ENCODE measurements around the gene PDXDC1. TPM values are rescaled to one million over a fixed set of nuclear protein-coding genes. Genes with fewer than 3 reads are reported as not detected.

Gene PDXDC1
- total RNA-seq, 1 experiment from 2014 or later: 94.3 TPM

- no peak overlapping the region for H3K27ac ChIP-seq (ENCODE audit: low read depth, low read length)
- H2AFZ ChIP-seq (ENCODE audit: low read depth, low read length, poor library complexity, severe bottlenecking): no peak overlapping the region
- H4K20me1 ChIP-seq (ENCODE audit: insufficient read depth): no peaks in the 10 kb centered on the region
- ATAC-seq (no peak; the same call in 1 of the 2 replicates), DNase-seq (ENCODE audit: low read depth, low spot score) (no peak)
- no peaks in the 10 kb centered on the region for H3K79me2 ChIP-seq (ENCODE audit: insufficient read depth, low read length)
- H3K36me3 ChIP-seq (ENCODE audit: control insufficient read depth in 1 of 2, insufficient read depth in 2 of 2, low read length in 2 of 2): peaks cover 31 to 48% of the 10 kb centered on the region in 2 experiments; a peak in 3 of 4 replicates
- H3K4me1 ChIP-seq (ENCODE audit: control insufficient read depth in 1 of 2, insufficient read depth in 2 of 2, low read length in 2 of 2): no peaks in the 10 kb centered on the region
- TF ChIP-seq SRF (IDR thresholded peaks at IDR 0.05; ENCODE audit: low read depth) (no peak), YY1 (IDR thresholded peaks at IDR 0.05; ENCODE audit: extremely low read depth, insufficient replicate concordance, low read depth, low read length) (no peak), EGR1 (IDR thresholded peaks at IDR 0.05; ENCODE audit: low read depth) (no peak), CTCF (IDR thresholded peaks at IDR 0.05 in 2 of 3, conservative IDR thresholded peaks at IDR 0.05 in 1 of 3; ENCODE audit: borderline replicate concordance in 1 of 3, insufficient read depth in 1 of 3, low read depth in 2 of 3, low read length in 2 of 3) (no peak), EZH2 (IDR thresholded peaks at IDR 0.05) (no peak), POLR2A (IDR thresholded peaks at IDR 0.05; ENCODE audit: borderline replicate concordance, extremely low read depth, insufficient read depth, insufficient read length) (no peak), RAD21 (IDR thresholded peaks at IDR 0.05; ENCODE audit: low read depth) (no peak), SIN3A (IDR thresholded peaks at IDR 0.05; ENCODE audit: low read depth) (no peak), ELF1 (IDR thresholded peaks at IDR 0.05; ENCODE audit: borderline replicate concordance, low read depth) (no peak), TCF7L2 (IDR thresholded peaks at IDR 0.05; ENCODE audit: borderline replicate concordance, extremely low read depth, insufficient read depth, insufficient read length) (no peak), POLR2AphosphoS5 (IDR thresholded peaks at IDR 0.05; ENCODE audit: low read depth, low read length) (no peak), ZNF274 (IDR thresholded peaks at IDR 0.05; ENCODE audit: low read depth, low read length) (no peak), ZFX (IDR thresholded peaks at IDR 0.05) (no peak), FOSL1 (IDR thresholded peaks at IDR 0.05; ENCODE audit: low read depth) (no peak), EZH2phosphoT487 (IDR thresholded peaks at IDR 0.05; ENCODE audit: borderline replicate concordance) (no peak), ATF3 (IDR thresholded peaks at IDR 0.05) (no peak)
- no peaks in the 10 kb centered on the region for H3K9me2 ChIP-seq (ENCODE audit: insufficient read depth)
- intact Hi-C loops (cut with micrococcal nuclease): no loop called here
- H3K4me2 ChIP-seq (ENCODE audit: low read length): no peak overlapping the region
- H3K9ac ChIP-seq (ENCODE audit: low read length): no peak overlapping the region
- H3K4me3 ChIP-seq (replicated peaks in 1 of 2; ENCODE audit: low read depth in 1 of 2, low read length in 2 of 2): no peak overlapping the region
- BruUV-seq (replicated peaks): no TSS peak
- ChIA-PET CTCF (no interaction called here), RAD21 (ENCODE audit: low non-redundant PET in 1 of 2, low total read pairs in 2 of 2, uncharacterized antibody in 2 of 2, unreplicated experiment in 2 of 2) (no interaction called here), POLR2A (no interaction called here)
- H3K9me3 ChIP-seq (ENCODE audit: control insufficient read depth in 1 of 2, insufficient read depth in 1 of 2, low read depth in 1 of 2, low read length in 2 of 2): no peaks in the 10 kb centered on the region
- H3K27me3 ChIP-seq (ENCODE audit: insufficient read depth, low read length): no peaks in the 10 kb centered on the region
These were observed 60.4 kb downstream of the PDXDC1 start for GRCh38 chr16:15035163-15035729.
